ENCODE results near the gene DAP3. TPM values are rescaled to one million over a fixed set of nuclear protein-coding genes. Genes with fewer than 3 reads are reported as not detected.

Gene DAP3
- total and polyA plus RNA-seq, 2 of the 8 experiments (the other 6 are each of a cell fraction or from before 2014, with no cell fraction given) = 66.3 to 87.1 TPM

DNA sequence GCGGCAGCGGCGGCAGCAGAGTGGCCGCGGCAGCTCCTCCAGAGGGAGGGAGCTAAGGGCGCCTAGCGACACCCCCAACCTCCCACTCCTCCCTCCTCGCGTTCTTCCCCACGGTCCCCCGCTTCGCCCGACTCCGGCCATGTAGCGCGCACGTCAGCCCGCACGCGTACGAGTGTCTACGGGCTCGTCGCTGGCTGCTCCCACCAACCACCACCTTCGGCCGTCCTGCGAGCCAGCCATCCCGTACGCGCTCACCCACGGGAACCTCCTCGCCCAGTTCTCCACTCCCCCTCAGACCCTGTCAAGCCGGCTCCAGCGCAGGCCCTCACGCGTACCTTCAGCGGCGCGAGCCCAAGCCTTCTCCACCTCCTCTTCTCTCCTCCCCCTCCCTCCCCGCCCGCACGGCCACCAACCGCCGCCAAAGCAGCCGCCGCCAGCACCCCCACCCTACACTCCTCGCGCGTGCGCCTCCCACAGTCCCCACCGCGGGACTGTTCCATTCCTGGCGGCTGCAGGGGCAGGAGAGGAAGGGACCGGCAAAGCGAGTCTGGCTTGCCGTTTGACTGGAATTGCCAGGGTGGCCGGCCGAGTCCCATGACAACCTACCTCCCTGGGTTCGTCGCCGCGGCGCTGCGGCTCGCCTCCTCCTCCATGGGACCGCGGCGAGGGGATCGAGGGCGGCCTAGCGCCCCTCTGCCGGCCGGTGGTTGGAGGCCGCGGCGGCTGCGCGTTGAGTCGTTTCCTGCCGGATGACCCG is 389 bp upstream of the DAP3 start, which contains the start of gene YY1AP1 (continued):
- TF ChIP-seq SIN3A (conservative IDR thresholded peaks at IDR 0.05 in 1 of 2, IDR thresholded peaks at IDR 0.05 in 1 of 2; ENCODE audit: low read depth in 1 of 2, low read length in 2 of 2) = 0 out of 4 replicates have a peak, but pooled peaks of 1 of the 2 experiments have one; percentile 22
- no peak for TF ChIP-seq TAF7 (optimal IDR thresholded peaks at IDR 0.05; ENCODE audit: borderline replicate concordance, low read depth, low read length)
- TF ChIP-seq FOSL1 (IDR thresholded peaks at IDR 0.05; ENCODE audit: insufficient read depth, low read depth, low read length) = no peak
- TF ChIP-seq HDAC2 (IDR thresholded peaks at IDR 0.05; ENCODE audit: borderline replicate concordance in 1 of 2, low read depth in 2 of 2, low read length in 2 of 2) = 0 out of 4 replicates have a peak, but pooled peaks of 1 of the 2 experiments have one; percentile 57
- TF ChIP-seq SUZ12 (IDR thresholded peaks at IDR 0.05; ENCODE audit: low read length) = no peak
- TF ChIP-seq KDM5A (IDR thresholded peaks at IDR 0.05; ENCODE audit: low read length) = no peak
- TF ChIP-seq TBP (IDR thresholded peaks at IDR 0.05; ENCODE audit: low read depth, low read length) = peak; percentile 46
- peak; percentile 95 for TF ChIP-seq RBBP5 (IDR thresholded peaks at IDR 0.05; ENCODE audit: borderline replicate concordance, low read depth, low read length)
